Natural killer cell (primary cell): Measurements from ENCODE around the gene BPIFB1. TPM values are rescaled to one million over a fixed set of nuclear protein-coding genes. Genes with fewer than 3 reads are reported as not detected.

ENCODE experiments used
- ATAC-seq, 3 donors: fragments of 150-1000 bp in 2 of 3; fragments of 200-7000 bp in 1 of 3; cut with Tn5 transposase; 1 replicate in 1 of 3; 2 replicates in 2 of 3; pipeline ENCODE4 v1.10.0; 2021; ENCODE audit warnings: mild to moderate bottlenecking in 2 of 3, moderate library complexity in 2 of 3
- DNase-seq, 2 donors: peaks; one replicate each; pipeline versions ENCODE4 v3.0.0 to v3.0.0-alpha.2; 2013 to 2021; ENCODE audit warnings: mixed read lengths in 1 of 2
- H3K27ac ChIP-seq: one replicate; pipeline ENCODE4 v1.5.1; 2013; ENCODE audit warnings: mild to moderate bottlenecking, low read length
- H3K27me3 ChIP-seq: one replicate; pipeline ENCODE4 v1.6.1; 2013; ENCODE audit warnings: low read length; ENCODE audit not compliant: control insufficient read depth, insufficient read depth
- H3K36me3 ChIP-seq: one replicate; pipeline ENCODE4 v1.6.1; 2013; ENCODE audit warnings: low read length; ENCODE audit not compliant: control insufficient read depth, insufficient read depth
- H3K4me1 ChIP-seq: one replicate; pipeline ENCODE4 v1.6.1; 2013; ENCODE audit warnings: low read length; ENCODE audit not compliant: control insufficient read depth, insufficient read depth
- H3K4me3 ChIP-seq: one replicate; pipeline ENCODE4 v1.5.1; 2013; ENCODE audit warnings: low read length
- H3K9me3 ChIP-seq: one replicate; pipeline ENCODE4 v1.6.1; 2013; ENCODE audit warnings: low read length; ENCODE audit not compliant: control insufficient read depth, insufficient read depth
- H3K27ac Mint-ChIP-seq, 2 donors: one replicate each; pipeline ENCODE4 v1.8.0; 2022; ENCODE audit warnings: mild to moderate bottlenecking in 2 of 2, mixed read lengths in 2 of 2, moderate library complexity in 1 of 2
- H3K27me3 Mint-ChIP-seq, 2 donors: one replicate each; pipeline ENCODE4 v1.8.0; 2022; ENCODE audit warnings: low read depth in 2 of 2, mixed read lengths in 2 of 2
- H3K36me3 Mint-ChIP-seq: one replicate; pipeline ENCODE4 v1.8.0; 2022; ENCODE audit warnings: mixed read lengths
- H3K4me1 Mint-ChIP-seq, 2 donors: one replicate each; pipeline ENCODE4 v1.8.0; 2022; ENCODE audit warnings: mixed read lengths in 2 of 2
- H3K4me3 Mint-ChIP-seq: one replicate; pipeline ENCODE4 v1.8.0; 2022; ENCODE audit warnings: mild to moderate bottlenecking, moderate library complexity, mixed read lengths
- H3K9me3 Mint-ChIP-seq, 2 donors: one replicate each; pipeline ENCODE4 v1.8.0; 2022; ENCODE audit warnings: mixed read lengths in 2 of 2
- WGBS: methylation state at CpG from one replicate; pipeline ENCODE4 v1.1.7; 2013; ENCODE audit warnings: missing lambda C conversion rate; ENCODE audit not compliant: insufficient coverage; 5-methylcytosine and 5-hydroxymethylcytosine counted together
- intact Hi-C: fragments of 100-400 bp; cut with micrococcal nuclease; formaldehyde crosslinking; loops from one replicate; pipeline ENCODE4 v1.14.2; 2022
- total RNA-seq, 4 donors: library from RNA; stranded (reverse); fragments of 120-200 nt in 1 of 4; gene quantifications; one replicate each; pipeline versions ENCODE4 v1.2.3 to v1.2.4, GENCODE V29; 2013 to 2022
- TF ChIP-seq, protein P1 (sequence below): fragments of 200-600 bp; IDR thresholded peaks from one replicate; pipeline ENCODE4 v1.8.0; 2022; ENCODE audit warnings: antibody characterized with exemption

Gene BPIFB1
- total RNA-seq, 3 donors from 2014 or later (not counting 1 experiment from before 2014, with no cell fraction given) = not detected

DNA sequence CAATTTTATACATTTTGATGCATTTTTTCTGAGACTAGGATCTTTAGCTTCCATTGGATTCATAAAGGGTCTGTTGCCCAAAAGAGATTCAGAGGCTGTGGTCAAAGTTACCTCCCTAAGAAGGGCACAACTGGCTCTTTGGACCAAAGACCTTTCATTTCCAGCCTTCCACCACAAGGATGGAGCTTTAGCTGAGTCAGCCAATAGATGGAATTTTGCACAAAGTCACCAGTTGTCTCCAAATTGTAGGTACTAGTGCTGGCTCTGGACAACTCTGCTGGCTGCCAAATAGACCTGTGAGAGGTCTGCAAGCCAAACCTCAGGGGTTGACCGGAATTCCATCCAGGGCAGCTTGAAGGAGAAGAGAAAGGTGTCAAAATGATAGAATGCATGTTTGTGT, 46.7 kb upstream of the BPIFB1 start:
- ATAC-seq = no peak
- no peaks in the 10 kb centered on the region for H3K36me3 ChIP-seq
- H3K4me3 Mint-ChIP-seq = no peak overlapping the region
- no peaks in the 10 kb centered on the region for H3K36me3 Mint-ChIP-seq
- H3K27ac Mint-ChIP-seq = no peak overlapping the region
- no peaks in the 10 kb centered on the region for H3K27me3 ChIP-seq
- H3K27me3 Mint-ChIP-seq = peaks cover 0 to 4% of the 10 kb centered on the region in 2 donors
- no peak overlapping the region for H3K27ac ChIP-seq
- no peak overlapping the region for H3K4me3 ChIP-seq
- peaks cover 4 to 10% of the 10 kb centered on the region in 2 donors for H3K4me1 Mint-ChIP-seq
- WGBS = 93% methylated on average over 1 of the region's 1 CpG
- H3K9me3 Mint-ChIP-seq = no peaks in the 10 kb centered on the region
- H3K9me3 ChIP-seq = no peaks in the 10 kb centered on the region
- DNase-seq = no peak
- intact Hi-C loops = no loop called here
- TF ChIP-seq, protein P1, sequence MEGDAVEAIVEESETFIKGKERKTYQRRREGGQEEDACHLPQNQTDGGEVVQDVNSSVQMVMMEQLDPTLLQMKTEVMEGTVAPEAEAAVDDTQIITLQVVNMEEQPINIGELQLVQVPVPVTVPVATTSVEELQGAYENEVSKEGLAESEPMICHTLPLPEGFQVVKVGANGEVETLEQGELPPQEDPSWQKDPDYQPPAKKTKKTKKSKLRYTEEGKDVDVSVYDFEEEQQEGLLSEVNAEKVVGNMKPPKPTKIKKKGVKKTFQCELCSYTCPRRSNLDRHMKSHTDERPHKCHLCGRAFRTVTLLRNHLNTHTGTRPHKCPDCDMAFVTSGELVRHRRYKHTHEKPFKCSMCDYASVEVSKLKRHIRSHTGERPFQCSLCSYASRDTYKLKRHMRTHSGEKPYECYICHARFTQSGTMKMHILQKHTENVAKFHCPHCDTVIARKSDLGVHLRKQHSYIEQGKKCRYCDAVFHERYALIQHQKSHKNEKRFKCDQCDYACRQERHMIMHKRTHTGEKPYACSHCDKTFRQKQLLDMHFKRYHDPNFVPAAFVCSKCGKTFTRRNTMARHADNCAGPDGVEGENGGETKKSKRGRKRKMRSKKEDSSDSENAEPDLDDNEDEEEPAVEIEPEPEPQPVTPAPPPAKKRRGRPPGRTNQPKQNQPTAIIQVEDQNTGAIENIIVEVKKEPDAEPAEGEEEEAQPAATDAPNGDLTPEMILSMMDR = no peak
- H3K4me1 ChIP-seq = no peaks in the 10 kb centered on the region

DNA sequence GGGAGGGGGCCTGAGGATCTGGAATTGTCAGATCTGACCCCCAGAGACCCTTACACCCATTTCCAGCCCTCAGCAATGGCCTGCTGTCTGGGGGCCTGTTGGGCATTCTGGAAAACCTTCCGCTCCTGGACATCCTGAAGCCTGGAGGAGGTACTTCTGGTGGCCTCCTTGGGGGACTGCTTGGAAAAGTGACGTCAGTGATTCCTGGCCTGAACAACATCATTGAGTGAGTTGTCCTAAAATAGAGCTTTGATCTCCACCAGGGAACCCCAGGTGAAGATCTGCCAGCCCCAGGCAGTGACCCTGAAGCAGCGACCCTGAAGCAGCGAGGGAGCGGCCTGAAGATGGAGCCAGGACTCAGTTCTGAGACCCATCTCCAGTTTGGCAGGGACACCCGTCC, 45.0 kb upstream of the BPIFB1 start:
- Mint-ChIP-seq H3K4me3 (no peak overlapping the region), H3K36me3 (no peaks in the 10 kb centered on the region), H3K9me3 (no peaks in the 10 kb centered on the region), H3K27ac (no peak overlapping the region), H3K4me1 (peaks cover 0 to 3% of the 10 kb centered on the region in 2 donors), H3K27me3 (peaks cover 0 to 6% of the 10 kb centered on the region in 2 donors)
- Histone ChIP-seq H3K27ac (no peak overlapping the region), H3K27me3 (no peaks in the 10 kb centered on the region), H3K4me3 (no peak overlapping the region), H3K9me3 (no peaks in the 10 kb centered on the region), H3K36me3 (no peaks in the 10 kb centered on the region), H3K4me1 (no peaks in the 10 kb centered on the region)
- 83% methylated on average over 6 of the region's 6 CpGs for WGBS
- ATAC-seq (no peak), DNase-seq (no peak)
- TF ChIP-seq, protein P1 = no peak
- intact Hi-C loops = no loop called here

DNA sequence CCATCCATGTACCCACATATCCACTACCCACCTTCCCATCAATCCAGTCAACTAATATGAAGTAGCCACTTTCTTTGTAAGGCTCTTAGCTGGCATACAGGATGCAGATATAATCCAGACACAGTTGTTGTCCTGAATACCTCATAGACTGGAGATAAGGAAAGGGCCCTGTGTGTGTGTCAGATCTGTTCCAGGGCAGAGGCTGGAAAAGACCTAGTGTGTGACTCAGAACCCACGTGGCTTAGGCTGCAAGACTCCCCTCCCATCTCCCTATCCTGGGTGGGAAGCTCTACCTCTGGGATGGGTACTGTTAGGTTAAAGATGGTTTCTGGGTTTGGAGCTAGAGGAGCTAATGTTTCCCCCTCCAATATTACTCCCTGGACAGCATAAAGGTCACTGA, 43.6 kb upstream of the BPIFB1 start:
- intact Hi-C loops = no loop called here
- Mint-ChIP-seq H3K27me3 (peaks cover 0 to 12% of the 10 kb centered on the region in 2 donors), H3K4me1 (no peaks in the 10 kb centered on the region), H3K27ac (no peak overlapping the region), H3K9me3 (no peaks in the 10 kb centered on the region), H3K36me3 (no peaks in the 10 kb centered on the region), H3K4me3 (no peak overlapping the region)
- no peak for ATAC-seq
- Histone ChIP-seq H3K36me3 (no peaks in the 10 kb centered on the region), H3K27me3 (no peaks in the 10 kb centered on the region), H3K4me3 (no peak overlapping the region), H3K9me3 (no peaks in the 10 kb centered on the region), H3K4me1 (no peaks in the 10 kb centered on the region), H3K27ac (no peak overlapping the region)
- 0% methylated on average over 1 of the region's 1 CpG for WGBS
- TF ChIP-seq, protein P1 = no peak
- no peak for DNase-seq

DNA sequence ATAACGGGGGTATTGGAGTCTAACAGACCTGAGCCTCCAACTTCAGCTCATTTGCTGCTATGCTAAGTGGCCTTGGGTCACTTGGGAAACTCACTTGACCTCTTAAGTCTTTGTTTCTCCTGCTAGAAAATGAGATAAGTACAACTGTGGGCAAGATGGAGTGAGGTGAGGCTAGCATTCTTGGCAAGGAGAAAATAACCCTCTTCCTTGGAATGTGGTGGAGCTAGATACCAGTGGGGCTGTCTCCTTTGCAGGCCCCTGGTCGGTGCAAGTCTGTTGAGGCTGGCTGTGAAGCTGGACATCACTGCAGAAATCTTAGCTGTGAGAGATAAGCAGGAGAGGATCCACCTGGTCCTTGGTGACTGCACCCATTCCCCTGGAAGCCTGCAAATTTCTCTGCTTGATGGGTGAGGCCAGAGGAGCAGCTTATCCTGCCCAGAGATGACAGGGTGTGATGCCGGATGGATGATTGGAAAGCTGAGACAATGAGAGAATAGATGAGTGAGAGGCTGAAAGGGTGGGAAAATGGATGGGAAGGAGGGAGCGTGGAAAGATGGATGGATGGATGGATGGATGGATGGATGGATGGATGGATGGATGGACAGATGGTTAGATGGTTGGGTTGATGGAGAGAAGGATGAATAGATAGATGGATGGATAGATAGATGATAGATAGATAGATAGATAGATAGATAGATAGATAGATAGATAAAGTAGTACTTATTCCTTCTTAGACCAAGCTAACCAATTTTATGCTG, 42.9 kb upstream of the BPIFB1 start:
- intact Hi-C loops = no loop called here
- no peak for ATAC-seq
- Mint-ChIP-seq H3K4me1 (no peaks in the 10 kb centered on the region), H3K4me3 (no peak overlapping the region), H3K9me3 (no peaks in the 10 kb centered on the region), H3K36me3 (no peaks in the 10 kb centered on the region), H3K27ac (no peak overlapping the region), H3K27me3 (peaks cover 0 to 13% of the 10 kb centered on the region in 2 donors)
- H3K36me3 ChIP-seq = no peaks in the 10 kb centered on the region
- TF ChIP-seq, protein P1 = no peak
- H3K27me3 ChIP-seq = no peaks in the 10 kb centered on the region
- no peak overlapping the region for H3K27ac ChIP-seq
- no peak overlapping the region for H3K4me3 ChIP-seq
- DNase-seq = no peak
- no peaks in the 10 kb centered on the region for H3K9me3 ChIP-seq
- no peaks in the 10 kb centered on the region for H3K4me1 ChIP-seq
- WGBS = 79% methylated on average over 4 of the region's 4 CpGs
